Ramos (cell line): ENCODE results near the gene CAMKK2.

Experiments
- in situ Hi-C: fragments of 300-500 bp; cut with MboI; formaldehyde crosslinking; loops from one replicate; pipeline ENCODE4 v1.14.3; 2022; ENCODE audit warnings: low sequenced_read_pairs; ENCODE audit not compliant: unreplicated experiment

The CAMKK2 gene

GRCh38 chr12:121252712-121253345 lies 43.7 kb downstream of the CAMKK2 start:
- in situ Hi-C loops = no loop called here

- in situ Hi-C loops = no loop called here
These were observed 44.7 kb downstream of the CAMKK2 start for GRCh38 chr12:121251838-121252237.

GRCh38 chr12:121250359-121250758 lies 46.1 kb downstream of the CAMKK2 start:
- in situ Hi-C loops = no loop called here

DNA sequence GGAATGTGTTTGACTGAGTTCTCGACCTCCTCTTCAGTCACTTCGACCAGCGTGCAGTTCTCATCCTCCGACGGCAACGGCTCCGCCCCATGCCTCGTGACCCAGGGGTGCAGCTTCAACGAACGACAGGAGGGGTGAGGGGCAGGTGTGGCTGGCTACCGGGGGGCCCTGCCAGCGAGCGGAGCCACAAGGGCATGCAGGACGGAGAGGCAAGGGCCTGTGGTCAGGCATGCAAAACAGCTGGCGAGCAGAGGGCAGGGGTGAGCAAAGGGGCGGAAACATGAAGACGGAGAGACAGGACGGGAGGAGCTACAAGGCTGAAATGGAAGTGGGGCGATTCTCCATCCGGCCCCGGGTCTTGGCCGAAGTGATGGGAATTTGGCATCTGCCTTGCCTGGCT lies 47.9 kb downstream of the CAMKK2 start:
- in situ Hi-C loops = no loop called here

- in situ Hi-C loops = no loop called here
These were observed 49.5 kb downstream of the CAMKK2 start for GRCh38 chr12:121246893-121247557.

GRCh38 chr12:121245951-121246350 lies 50.6 kb downstream of the CAMKK2 start:
- in situ Hi-C loops = no loop called here

GRCh38 chr12:121245031-121245430 lies 51.5 kb downstream of the CAMKK2 start:
- in situ Hi-C loops = no loop called here

- in situ Hi-C loops = no loop called here
These were observed 55.1 kb downstream of the CAMKK2 start for GRCh38 chr12:121241156-121241970.

DNA sequence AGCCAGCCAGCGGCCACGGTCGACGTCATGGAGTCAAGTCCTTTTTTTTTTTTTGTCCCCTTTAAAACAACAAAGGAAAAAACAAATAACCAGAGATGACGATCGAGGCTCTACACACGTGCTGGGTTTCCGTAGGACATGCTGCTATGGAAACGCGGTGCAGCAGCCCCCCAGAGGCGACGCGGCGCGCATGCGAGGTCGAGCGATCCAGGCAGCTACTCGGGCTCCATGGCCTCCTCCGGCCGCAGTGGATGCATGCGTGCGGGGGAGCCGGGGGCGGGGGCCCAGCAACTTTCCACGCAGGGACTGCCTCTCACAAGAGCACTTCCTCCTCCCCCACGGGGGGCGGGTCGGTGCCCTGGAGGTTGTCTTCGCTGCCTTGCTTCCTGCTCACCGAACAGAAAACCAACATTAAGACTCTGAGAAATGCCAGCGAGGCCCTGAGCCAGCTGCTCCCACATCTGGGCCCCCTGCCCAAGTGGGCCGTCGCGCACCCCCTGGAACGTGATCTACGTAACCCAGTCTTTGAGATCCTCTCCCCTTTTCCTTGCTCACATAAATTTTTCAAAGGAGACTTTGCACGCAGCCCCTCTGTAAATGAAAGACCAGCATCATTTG lies 55.9 kb downstream of the CAMKK2 start:
- in situ Hi-C loops = no loop called here

GRCh38 chr12:121240062-121240420 lies 56.5 kb downstream of the CAMKK2 start:
- in situ Hi-C loops = no loop called here

GRCh38 chr12:121239351-121240061 lies 57.0 kb downstream of the CAMKK2 start:
- in situ Hi-C loops = no loop called here

- in situ Hi-C loops = no loop called here
These were observed 57.7 kb downstream of the CAMKK2 start for GRCh38 chr12:121238604-121239350.

GRCh38 chr12:121238086-121238485 lies 58.4 kb downstream of the CAMKK2 start:
- in situ Hi-C loops = no loop called here

- in situ Hi-C loops = no loop called here
These were observed 59.1 kb downstream of the CAMKK2 start for GRCh38 chr12:121237415-121237814.

GRCh38 chr12:121236776-121237175 lies 59.7 kb downstream of the CAMKK2 start:
- in situ Hi-C loops = no loop called here

- in situ Hi-C loops = no loop called here
These were observed 62.9 kb downstream of the CAMKK2 start for GRCh38 chr12:121233628-121234020.

- in situ Hi-C loops = no loop called here
These were observed 63.4 kb downstream of the CAMKK2 start for GRCh38 chr12:121232977-121233627.

DNA sequence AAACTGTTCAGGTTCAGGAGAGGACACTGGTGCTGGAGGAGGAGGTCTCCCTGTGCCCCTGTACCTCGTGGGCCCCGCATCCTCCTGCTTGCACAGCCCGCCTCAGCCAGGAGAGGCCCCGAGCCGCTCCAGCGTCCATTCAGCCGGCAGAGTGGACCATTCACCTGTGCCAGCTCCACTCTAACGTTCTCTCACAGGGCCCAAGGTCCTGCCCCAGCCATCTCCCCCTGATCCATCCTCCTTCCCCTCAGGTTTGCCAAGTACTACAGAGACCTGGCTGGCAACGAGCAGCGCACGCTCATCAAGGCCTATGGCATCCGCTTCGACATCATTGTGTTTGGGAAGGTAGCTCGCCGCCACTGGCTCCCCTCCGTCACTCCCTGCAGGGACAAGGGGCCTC lies 64.3 kb downstream of the CAMKK2 start:
- in situ Hi-C loops = no loop called here

GRCh38 chr12:121230538-121230907 lies 66.0 kb downstream of the CAMKK2 start:
- in situ Hi-C loops = no loop called here
